ENCODE results near the gene EML3. TPM values are rescaled to one million over a fixed set of nuclear protein-coding genes. Genes with fewer than 3 reads are reported as not detected.

Gene EML3
- total RNA-seq (100 to 1,000 TPM in 3 of 7 donors, 10 to 100 TPM in 4; 38.1 to 138 (median 96.0) TPM), polyA plus RNA-seq (10 to 100 TPM; 29.9 to 59.1 TPM)
- long read RNA-seq, donor 1, transcript EML3-201 (22 exons, 3,017 nt), result minor isoform, 5 of 112 reads
- long read RNA-seq, donor 1, transcript EML3-202 (22 exons, 3,256 nt), result major isoform, 17 of 112 reads
- long read RNA-seq, donor 1, partial matches to known transcripts, result 48 of 112 reads
- long read RNA-seq, donor 1, other reads (novel, unspliced or antisense), result 40 of 112 reads
- long read RNA-seq, donor 2, partial matches to known transcripts, result 8 of 13 reads
- long read RNA-seq, donor 2, other reads (novel, unspliced or antisense), result 0 of 13 reads
- long read RNA-seq, donor 3, transcript EML3-201 (22 exons, 3,017 nt), result minor isoform, 70 of 346 reads
- long read RNA-seq, donor 3, transcript EML3-202 (22 exons, 3,256 nt), result major isoform, 82 of 346 reads
- long read RNA-seq, donor 3, partial matches to known transcripts, result 94 of 346 reads
- long read RNA-seq, donor 3, other reads (novel, unspliced or antisense), result 100 of 346 reads

DNA sequence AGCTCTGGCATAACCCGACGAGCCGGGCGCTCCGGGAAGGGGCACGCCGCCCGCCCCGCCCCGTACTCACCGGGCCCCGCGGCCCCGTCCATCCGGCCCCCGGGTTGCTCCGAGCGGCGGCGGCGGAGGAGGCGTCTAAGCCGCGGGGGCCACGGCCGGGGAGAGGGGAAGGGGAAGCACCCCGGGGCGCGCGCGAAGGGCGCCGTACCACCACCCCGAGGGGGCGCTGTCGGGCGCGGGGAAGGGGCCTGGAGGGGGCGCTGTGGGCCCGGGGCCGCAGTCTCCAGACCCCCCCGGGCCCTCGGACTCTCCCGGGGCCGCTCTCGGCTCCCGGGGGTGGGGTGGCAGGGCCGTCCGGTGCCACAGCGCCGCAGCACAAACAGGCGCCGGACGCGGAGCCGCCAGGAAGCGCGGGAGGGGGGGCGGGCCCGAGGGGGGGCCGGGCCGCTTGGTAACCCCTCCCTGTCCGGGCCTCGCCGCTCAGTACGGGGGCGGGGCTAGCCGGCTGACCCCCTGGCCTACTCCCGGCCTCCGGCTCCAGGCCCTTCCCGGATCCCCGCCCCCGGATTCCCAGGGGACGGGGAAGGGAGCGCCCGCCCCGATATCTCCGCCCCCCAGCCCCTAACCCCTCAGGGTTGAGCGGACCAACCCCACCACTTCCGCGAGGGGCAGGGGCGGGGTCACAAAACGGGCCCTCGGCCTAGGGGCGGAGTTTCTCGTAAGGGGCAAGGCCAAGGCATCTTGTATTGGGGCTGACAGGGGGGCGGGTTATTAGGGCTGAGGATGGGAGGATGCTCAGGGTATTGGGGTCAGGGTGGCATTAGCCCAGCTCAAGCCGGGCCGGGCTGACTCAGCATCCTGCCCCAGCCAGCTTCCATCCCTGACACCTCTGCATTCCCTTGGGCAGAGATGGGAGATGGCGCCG lies at the start of gene EML3, which contains the start of gene ROM1:
Gene EML3, minus strand, starts transcription at position 410 of the 925 bp plus-strand sequence. Its CDS starts 318 bp downstream, at position 92.
Gene ROM1, plus strand, starts transcription at position 892 of the 925 bp plus-strand sequence. Its CDS starts 25 bp downstream, at position 917.
- intact Hi-C loops (cut with DNase I), result no loop called here
- no peaks in the 10 kb centered on the region for H3K36me3 ChIP-seq
- H3K4me3 ChIP-seq, result peak within 1 kb of the TSS; percentile 70
- DNase-seq, result peak; percentile 92 to 96 (median 94)
- 2 to 3% (median 2%) methylated on average over 30 to 91 of the region's 91 CpGs for WGBS, 3 donors
- peak within 1 kb of the TSS; percentile 91 to 98 for H3K27ac ChIP-seq
- peaks cover 11% of the 10 kb centered on the region for H3K4me1 ChIP-seq (ENCODE audit: insufficient read depth)
- no peaks in the 10 kb centered on the region for H3K9me3 ChIP-seq
- TF ChIP-seq, protein P1, sequence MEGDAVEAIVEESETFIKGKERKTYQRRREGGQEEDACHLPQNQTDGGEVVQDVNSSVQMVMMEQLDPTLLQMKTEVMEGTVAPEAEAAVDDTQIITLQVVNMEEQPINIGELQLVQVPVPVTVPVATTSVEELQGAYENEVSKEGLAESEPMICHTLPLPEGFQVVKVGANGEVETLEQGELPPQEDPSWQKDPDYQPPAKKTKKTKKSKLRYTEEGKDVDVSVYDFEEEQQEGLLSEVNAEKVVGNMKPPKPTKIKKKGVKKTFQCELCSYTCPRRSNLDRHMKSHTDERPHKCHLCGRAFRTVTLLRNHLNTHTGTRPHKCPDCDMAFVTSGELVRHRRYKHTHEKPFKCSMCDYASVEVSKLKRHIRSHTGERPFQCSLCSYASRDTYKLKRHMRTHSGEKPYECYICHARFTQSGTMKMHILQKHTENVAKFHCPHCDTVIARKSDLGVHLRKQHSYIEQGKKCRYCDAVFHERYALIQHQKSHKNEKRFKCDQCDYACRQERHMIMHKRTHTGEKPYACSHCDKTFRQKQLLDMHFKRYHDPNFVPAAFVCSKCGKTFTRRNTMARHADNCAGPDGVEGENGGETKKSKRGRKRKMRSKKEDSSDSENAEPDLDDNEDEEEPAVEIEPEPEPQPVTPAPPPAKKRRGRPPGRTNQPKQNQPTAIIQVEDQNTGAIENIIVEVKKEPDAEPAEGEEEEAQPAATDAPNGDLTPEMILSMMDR (IDR thresholded peaks at IDR 0.05), result peak; percentile 81 to 95 (median 92)
- TF ChIP-seq EP300 (IDR thresholded peaks at IDR 0.05) (peak; percentile 21), POLR2A (IDR thresholded peaks at IDR 0.05) (no peak)
- H3K27me3 ChIP-seq, result no peaks in the 10 kb centered on the region

DNA sequence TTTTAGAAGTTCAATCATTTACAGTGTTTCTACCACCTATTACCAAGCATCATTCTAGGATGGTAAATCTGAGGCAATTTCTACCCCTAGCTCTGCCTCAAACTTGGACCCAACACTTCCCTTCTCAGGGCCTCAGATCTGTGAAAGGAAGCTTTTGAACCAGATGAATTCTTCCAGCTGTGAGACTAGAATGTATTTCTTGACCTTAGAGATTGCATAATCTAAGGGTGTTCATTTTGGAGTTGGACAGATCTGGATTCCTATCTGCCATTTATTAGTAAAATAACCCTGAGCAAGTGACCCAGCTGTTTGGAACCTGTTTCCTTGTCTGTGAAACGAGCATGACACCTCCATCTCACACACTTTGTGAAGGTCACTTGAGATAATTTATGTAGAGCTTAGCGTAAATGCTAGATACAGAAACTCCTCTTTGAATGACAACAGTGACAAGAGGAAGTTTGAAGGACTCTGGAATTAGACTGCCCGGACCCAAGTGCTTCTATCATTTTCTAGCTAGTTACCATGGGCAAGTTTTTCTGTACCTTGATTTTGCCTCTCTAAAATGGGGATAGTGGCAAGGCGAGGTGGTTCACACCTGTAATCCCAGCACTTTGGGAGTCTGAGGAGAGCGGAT lies 44.3 kb upstream of the EML3 start:
- TF ChIP-seq, protein P1 (IDR thresholded peaks at IDR 0.05), result no peak
- TF ChIP-seq POLR2A (IDR thresholded peaks at IDR 0.05) (no peak), EP300 (IDR thresholded peaks at IDR 0.05) (no peak)
- no peaks in the 10 kb centered on the region for H3K9me3 ChIP-seq
- intact Hi-C loops (cut with DNase I), result no loop called here
- 53 to 69% (median 67%) methylated on average over 5 of the region's 5 CpGs for WGBS, 3 donors
- DNase-seq, result no peak
- H3K27ac ChIP-seq, result no peak overlapping the region
- peaks cover 3% of the 10 kb centered on the region for H3K4me1 ChIP-seq (ENCODE audit: insufficient read depth)
- H3K36me3 ChIP-seq, result no peaks in the 10 kb centered on the region
- no peaks in the 10 kb centered on the region for H3K27me3 ChIP-seq
- no peak overlapping the region for H3K4me3 ChIP-seq

DNA sequence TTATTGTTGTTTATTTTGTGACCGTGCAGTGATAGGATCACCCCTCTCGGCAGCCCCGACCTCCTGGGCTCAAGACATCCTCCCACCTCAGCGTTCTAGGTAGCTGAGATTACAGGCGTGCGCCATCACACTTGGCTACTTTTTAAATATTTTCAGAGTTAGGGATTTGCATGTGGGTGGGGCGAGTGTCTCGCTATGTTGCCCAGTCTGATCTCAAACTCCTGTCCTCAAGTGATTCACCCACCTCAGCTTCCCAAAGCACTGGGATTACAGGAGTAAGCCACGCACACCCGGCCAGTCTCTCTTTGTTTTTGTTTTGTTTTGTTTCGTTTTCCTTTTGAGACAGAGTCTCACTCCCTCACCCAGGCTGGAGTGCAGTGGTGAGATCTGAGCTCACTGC lies 41.7 kb upstream of the EML3 start:
- Histone ChIP-seq H3K4me3 (no peak overlapping the region), H3K9me3 (no peaks in the 10 kb centered on the region), H3K27ac (no peak overlapping the region), H3K4me1 (ENCODE audit: insufficient read depth) (peaks cover 3% of the 10 kb centered on the region), H3K27me3 (no peaks in the 10 kb centered on the region), H3K36me3 (no peaks in the 10 kb centered on the region)
- 64 to 78% (median 68%) methylated on average over 11 of the region's 11 CpGs for WGBS, 3 donors
- intact Hi-C loops (cut with DNase I), result no loop called here
- TF ChIP-seq EP300 (IDR thresholded peaks at IDR 0.05), result no peak
- TF ChIP-seq, protein P1 (IDR thresholded peaks at IDR 0.05), result no peak
- no peak for TF ChIP-seq POLR2A (IDR thresholded peaks at IDR 0.05)
- DNase-seq, result no peak

All from ovary (tissue), 10 donors.